HEK293 (cell line): ENCODE data around the gene KLHL14.

Experiments used
- CTCF ChIA-PET: fragments of 350-600 bp; formaldehyde crosslinking; extraction: SDS; loops from one replicate; lab custom pipeline; 2021; ENCODE audit warnings: antibody characterized with exemption; lab: Yijun Ruan, JAX
- POLR2A ChIA-PET: fragments of 300-600 bp; formaldehyde crosslinking; extraction: SDS; loops from one replicate; lab custom pipeline; 2020; ENCODE audit warnings: antibody characterized with exemption, inconsistent platforms; lab: Yijun Ruan, JAX
- H3K27ac ChIP-seq: fragments of 200-500 bp; sonication (Bioruptor generic); 2 replicates; pipeline ENCODE4 v1.5.1; 2014; ENCODE audit warnings: low read depth, low read length, control low read depth, inconsistent platforms; ENCODE audit errors: extremely low read depth
- H3K36me3 ChIP-seq, 2 experiments: fragments of 200-500 bp in 1 of 2; sonication (Bioruptor generic) in 1 of 2; 1 replicate in 1 of 2; 2 replicates in 1 of 2; pipeline ENCODE4 v1.5.1; 2014 to 2017; ENCODE audit warnings: inconsistent platforms in 2 of 2, low read length in 2 of 2; ENCODE audit not compliant: control insufficient read depth in 2 of 2, insufficient read depth in 1 of 2
- H3K4me1 ChIP-seq: fragments of 200-500 bp; sonication (Bioruptor generic); 2 replicates; pipeline ENCODE4 v1.5.1; 2014; ENCODE audit warnings: mild to moderate bottlenecking, low read length, inconsistent platforms; ENCODE audit not compliant: control insufficient read depth, insufficient read depth
- H3K4me3 ChIP-seq: 2 replicates; pipeline ENCODE4 v1.5.1; 2011; ENCODE audit warnings: low read depth, mild to moderate bottlenecking, control low read depth, low read length, moderate library complexity
- H3K9me3 ChIP-seq: fragments of 200-500 bp; sonication (Bioruptor generic); 2 replicates; pipeline ENCODE4 v1.5.1; 2014; ENCODE audit warnings: low read depth, low read length, inconsistent platforms; ENCODE audit not compliant: control insufficient read depth, insufficient read depth
- BCL6B ChIP-seq: fragments of 450-650 bp; formaldehyde crosslinking; IDR thresholded peaks from 2 replicates; pipeline ENCODE4 v1.5.1; 2017; ENCODE audit warnings: missing biosample characterization, missing genetic modification characterization
- HOXD13 ChIP-seq: sonication (generic); formaldehyde crosslinking; IDR thresholded peaks from 2 replicates; pipeline ENCODE4 v1.8.0; 2022; ENCODE audit warnings: missing genetic modification reagents, borderline replicate concordance
- KLF1 ChIP-seq: fragments of 450-650 bp; formaldehyde crosslinking; IDR thresholded peaks from 2 replicates; pipeline ENCODE4 v1.5.1; 2016; ENCODE audit warnings: missing biosample characterization, missing genetic modification characterization
- PBX3 ChIP-seq: sonication (generic); formaldehyde crosslinking; IDR thresholded peaks from 2 replicates; pipeline ENCODE4 v1.8.1; 2022; ENCODE audit warnings: mild to moderate bottlenecking, moderate library complexity, missing genetic modification reagents
- PRDM10 ChIP-seq: fragments of 450-650 bp; formaldehyde crosslinking; IDR thresholded peaks from 2 replicates; pipeline ENCODE4 v1.5.1; 2016; ENCODE audit warnings: missing biosample characterization, missing genetic modification characterization
- SALL2 ChIP-seq: fragments of 450-650 bp; formaldehyde crosslinking; IDR thresholded peaks from 2 replicates; pipeline ENCODE4 v1.5.0; 2017; ENCODE audit warnings: missing biosample characterization, mild to moderate bottlenecking, missing genetic modification characterization, borderline replicate concordance
- TRIM28 ChIP-seq: IDR thresholded peaks from 2 replicates; pipeline ENCODE4 v1.6.1; 2011; ENCODE audit warnings: low read length, control low read depth, borderline replicate concordance
- ZBTB21 ChIP-seq: fragments of 450-650 bp; formaldehyde crosslinking; IDR thresholded peaks from 2 replicates; pipeline ENCODE4 v1.5.1; 2017; ENCODE audit warnings: missing biosample characterization, missing genetic modification characterization
- ZBTB7A ChIP-seq: fragments of 450-650 bp; formaldehyde crosslinking; IDR thresholded peaks from 2 replicates; pipeline ENCODE4 v1.5.1; 2016; ENCODE audit warnings: low read depth, missing biosample characterization, missing genetic modification characterization
- ZNF132 ChIP-seq: fragments of 450-650 bp; formaldehyde crosslinking; IDR thresholded peaks from 2 replicates; pipeline ENCODE4 v1.5.1; 2017; ENCODE audit warnings: missing biosample characterization, missing genetic modification characterization, borderline replicate concordance
- ZNF184 ChIP-seq: fragments of 450-650 bp; IDR thresholded peaks from 2 replicates; pipeline ENCODE4 v1.5.1; 2018; ENCODE audit warnings: missing biosample characterization, mild to moderate bottlenecking, missing genetic modification characterization
- ZNF214 ChIP-seq: fragments of 450-650 bp; formaldehyde crosslinking; IDR thresholded peaks from 2 replicates; pipeline ENCODE4 v1.5.1; 2017; ENCODE audit warnings: missing biosample characterization, mild to moderate bottlenecking, missing genetic modification characterization, borderline replicate concordance
- ZNF391 ChIP-seq: fragments of 450-650 bp; formaldehyde crosslinking; IDR thresholded peaks from 2 replicates; pipeline ENCODE4 v1.5.1; 2016; ENCODE audit warnings: low read depth, missing biosample characterization, missing genetic modification characterization, borderline replicate concordance
- ZNF501 ChIP-seq: fragments of 450-650 bp; formaldehyde crosslinking; IDR thresholded peaks from 2 replicates; pipeline ENCODE4 v1.5.1; 2016; ENCODE audit warnings: missing biosample characterization, missing genetic modification characterization
- ZNF560 ChIP-seq: fragments of 450-650 bp; formaldehyde crosslinking; IDR thresholded peaks from 2 replicates; pipeline ENCODE4 v1.5.1; 2017; ENCODE audit warnings: missing biosample characterization, missing genetic modification characterization, borderline replicate concordance
- ZNF623 ChIP-seq: fragments of 450-650 bp; formaldehyde crosslinking; IDR thresholded peaks from 2 replicates; pipeline ENCODE4 v1.5.1; 2016; ENCODE audit warnings: missing biosample characterization, missing genetic modification characterization
- ZNF692 ChIP-seq: fragments of 450-650 bp; formaldehyde crosslinking; IDR thresholded peaks from 2 replicates; pipeline ENCODE4 v1.5.1; 2016; ENCODE audit warnings: missing biosample characterization, missing genetic modification characterization
- ZNF830 ChIP-seq: fragments of 450-650 bp; IDR thresholded peaks from 2 replicates; pipeline ENCODE4 v1.5.0; 2018; ENCODE audit warnings: missing biosample characterization, missing genetic modification characterization, low read depth, mild to moderate bottlenecking, moderate library complexity
- ZSCAN16 ChIP-seq: fragments of 450-650 bp; formaldehyde crosslinking; IDR thresholded peaks from 2 replicates; pipeline ENCODE4 v1.5.1; 2016; ENCODE audit warnings: missing biosample characterization, missing genetic modification characterization
- ZSCAN4 ChIP-seq: fragments of 450-650 bp; formaldehyde crosslinking; IDR thresholded peaks from 2 replicates; pipeline ENCODE4 v1.5.1; 2017; ENCODE audit warnings: missing biosample characterization, missing genetic modification characterization

KLHL14 gene

GRCh38 chr18:32804134-32804888 is 31.5 kb upstream of the KLHL14 start (continued):
- TF ChIP-seq ZNF132 (tag by site-specific recombination) (no peak), KLF1 (no peak), BCL6B (tag by site-specific recombination) (no peak), ZNF501 (tag by site-specific recombination) (no peak), ZNF623 (no peak), HOXD13 (CRISPR knock-in tag) (no peak)

GRCh38 chr18:32803568-32803967 is 30.7 kb upstream of the KLHL14 start:
- CTCF ChIA-PET, result interaction anchor here (0.7 to 1.7 kb wide), 4 partner anchors 89 to 191 kb away, joined by 3 to 4 read pairs (median 4); no protein-coding TSS in a partner anchor
- POLR2A ChIA-PET, result no interaction called here
- TF ChIP-seq ZNF830 (tag by site-specific recombination) (no peak), PBX3 (no peak), ZBTB21 (tag by site-specific recombination) (no peak), TRIM28 (no peak), ZNF214 (no peak), PRDM10 (tag by site-specific recombination) (no peak), KLF1 (no peak), ZBTB7A (tag by site-specific recombination) (no peak), ZNF692 (tag by site-specific recombination) (no peak), ZNF560 (tag by site-specific recombination) (no peak), ZNF184 (tag by site-specific recombination) (no peak), ZNF391 (tag by site-specific recombination) (no peak), ZSCAN4 (tag by site-specific recombination) (no peak), ZSCAN16 (no peak), SALL2 (no peak)
- no peak overlapping the region for H3K27ac ChIP-seq
- H3K4me1 ChIP-seq, result no peaks in the 10 kb centered on the region
- H3K36me3 ChIP-seq, result no peaks in the 10 kb centered on the region
- no peaks in the 10 kb centered on the region for H3K9me3 ChIP-seq
- H3K4me3 ChIP-seq, result no peak overlapping the region
